Measurements from ENCODE around the gene MAP2K4. TPM values are rescaled to one million over a fixed set of nuclear protein-coding genes. Genes with fewer than 3 reads are reported as not detected.

MAP2K4 gene
- total and polyA plus RNA-seq, 2 of the 13 experiments (the other 11 are each of a cell fraction or from before 2014, with no cell fraction given): 21.5 to 35.6 TPM

- no peak for TF ChIP-seq HOMEZ (CRISPR knock-in tag; IDR thresholded peaks at IDR 0.05; ENCODE audit: low read depth)
- TF ChIP-seq DRAP1 (CRISPR knock-in tag; IDR thresholded peaks at IDR 0.05): 0 out of 2 replicates have a peak, but pooled peaks have one; percentile 2
- peak; percentile 15 for TF ChIP-seq TEAD3 (CRISPR knock-in tag; optimal IDR thresholded peaks at IDR 0.05; ENCODE audit: borderline replicate concordance)
- TF ChIP-seq TCF7 (IDR thresholded peaks at IDR 0.05; ENCODE audit: low read depth): peak; percentile 45; the same call in 1 of the 2 replicates
- no peak for TF ChIP-seq DMTF1 (CRISPR knock-in tag; IDR thresholded peaks at IDR 0.05)
- TF ChIP-seq CENPT (CRISPR knock-in tag; IDR thresholded peaks at IDR 0.05; ENCODE audit: low read depth): no peak
- TF ChIP-seq HNF4A (CRISPR knock-in tag; IDR thresholded peaks at IDR 0.05): peak; percentile 64
- TF ChIP-seq MTERF4 (CRISPR knock-in tag; IDR thresholded peaks at IDR 0.05): no peak
- peak; percentile 28; the same call in 1 of the 2 replicates for TF ChIP-seq HNF4G (IDR thresholded peaks at IDR 0.05; ENCODE audit: borderline replicate concordance, low read depth, low read length)
- no peak for TF ChIP-seq HNF4G (CRISPR knock-in tag; IDR thresholded peaks at IDR 0.05; ENCODE audit: borderline replicate concordance, low read depth)
- no peak for TF ChIP-seq RAD21 (CRISPR knock-in tag; IDR thresholded peaks at IDR 0.05)
- no peak for TF ChIP-seq BCL3 (CRISPR knock-in tag; IDR thresholded peaks at IDR 0.05)
- TF ChIP-seq THAP8 (CRISPR knock-in tag; IDR thresholded peaks at IDR 0.05; ENCODE audit: borderline replicate concordance): no peak
- no peak for TF ChIP-seq HINFP (CRISPR knock-in tag; IDR thresholded peaks at IDR 0.05; ENCODE audit: low read depth)
- TF ChIP-seq TOPORS (CRISPR knock-in tag; IDR thresholded peaks at IDR 0.05): no peak
- TF ChIP-seq MIXL1 (CRISPR knock-in tag; IDR thresholded peaks at IDR 0.05): 0 out of 2 replicates have a peak, but pooled peaks have one; percentile 31
- TF ChIP-seq XBP1 (CRISPR knock-in tag; IDR thresholded peaks at IDR 0.05): no peak
- TF ChIP-seq HDAC1 (CRISPR knock-in tag; IDR thresholded peaks at IDR 0.05): peak; percentile 50; the same call in 1 of the 2 replicates
- no peak for TF ChIP-seq NR2C2 (CRISPR knock-in tag; IDR thresholded peaks at IDR 0.05; ENCODE audit: borderline replicate concordance)
- peak; percentile 39; the same call in 1 of the 2 replicates for TF ChIP-seq FOXA3 (CRISPR knock-in tag; IDR thresholded peaks at IDR 0.05)
- TF ChIP-seq SMAD3 (CRISPR knock-in tag; IDR thresholded peaks at IDR 0.05): 0 out of 2 replicates have a peak, but pooled peaks have one; percentile 36
These were observed 34.3 kb upstream of the MAP2K4 start (continued) for GRCh38 chr17:11986179-11986941.
